Neutrophil (primary cell): Measurements from ENCODE around the gene IL4.

Experiments used
- H3K27ac ChIP-seq: fragments of 200-600 bp; sonication (generic); 2 replicates; pipeline ENCODE4 v1.5.1; 2016; ENCODE audit warnings: mild to moderate bottlenecking, moderate library complexity
- H3K27me3 ChIP-seq: fragments of 200-600 bp; sonication (generic); 2 replicates; pipeline ENCODE4 v1.6.0; 2016; ENCODE audit warnings: mild to moderate bottlenecking
- H3K36me3 ChIP-seq: fragments of 200-600 bp; sonication (generic); 2 replicates; pipeline ENCODE4 v1.5.1; 2017
- H3K4me1 ChIP-seq, 2 experiments: fragments of 200-600 bp in 1 of 2; sonication (generic) in 1 of 2; 1 replicate in 1 of 2; 2 replicates in 1 of 2; pipeline versions ENCODE4 v1.5.1 to v1.6.1; 2013 to 2016; ENCODE audit warnings: low read depth in 1 of 2, low read length in 1 of 2, mild to moderate bottlenecking in 1 of 2, moderate library complexity in 1 of 2; ENCODE audit not compliant: control insufficient read depth in 1 of 2, insufficient read depth in 1 of 2
- H3K4me3 ChIP-seq, 2 experiments: fragments of 200-600 bp in 1 of 2; sonication (generic) in 1 of 2; 1 replicate in 1 of 2; 2 replicates in 1 of 2; pipeline ENCODE4 v1.5.1; 2013 to 2016; ENCODE audit warnings: low read depth in 1 of 2, low read length in 1 of 2, mild to moderate bottlenecking in 1 of 2, moderate library complexity in 1 of 2
- H3K9me3 ChIP-seq: fragments of 200-600 bp; sonication (generic); 2 replicates; pipeline ENCODE4 v1.5.1; 2016
- CTCF ChIP-seq: fragments of 200-600 bp; sonication (generic); IDR thresholded peaks from 2 replicates; pipeline ENCODE4 v1.5.1; 2016; ENCODE audit warnings: antibody characterized with exemption

The IL4 gene

GRCh38 chr5:132637241-132637640 is 36.5 kb upstream of the IL4 start:
- no peaks in the 10 kb centered on the region for H3K27me3 ChIP-seq
- H3K4me3 ChIP-seq: no peak overlapping the region
- H3K36me3 ChIP-seq: peaks cover 11% of the 10 kb centered on the region
- TF ChIP-seq CTCF: no peak
- H3K9me3 ChIP-seq: no peaks in the 10 kb centered on the region
- no peak overlapping the region for H3K27ac ChIP-seq
- peaks cover 19 to 22% of the 10 kb centered on the region in 2 experiments for H3K4me1 ChIP-seq

GRCh38 chr5:132639706-132640130 is 34.1 kb upstream of the IL4 start:
- Histone ChIP-seq H3K9me3 (no peaks in the 10 kb centered on the region), H3K36me3 (peaks cover 15% of the 10 kb centered on the region), H3K4me1 (peaks cover 19 to 22% of the 10 kb centered on the region in 2 experiments), H3K4me3 (no peak overlapping the region), H3K27me3 (no peaks in the 10 kb centered on the region), H3K27ac (no peak overlapping the region)
- no peak for TF ChIP-seq CTCF

GRCh38 chr5:132640613-132641012 is 33.2 kb upstream of the IL4 start:
- H3K4me3 ChIP-seq: no peak overlapping the region
- no peak for TF ChIP-seq CTCF

GRCh38 chr5:132641241-132641723 is 32.5 kb upstream of the IL4 start:
- H3K27ac ChIP-seq: peak overlapping the region; percentile 46
- H3K4me1 ChIP-seq: peaks cover 19 to 22% of the 10 kb centered on the region in 2 experiments
- no peaks in the 10 kb centered on the region for H3K27me3 ChIP-seq
- H3K36me3 ChIP-seq: peaks cover 15% of the 10 kb centered on the region
- H3K9me3 ChIP-seq: no peaks in the 10 kb centered on the region
- H3K4me3 ChIP-seq: no peak overlapping the region
- no peak for TF ChIP-seq CTCF

More at GRCh38 chr5:132640613-132641012, 33.2 kb upstream of the IL4 start:
- Histone ChIP-seq H3K9me3 (no peaks in the 10 kb centered on the region), H3K27me3 (no peaks in the 10 kb centered on the region), H3K4me1 (peaks cover 19 to 22% of the 10 kb centered on the region in 2 experiments), H3K36me3 (peaks cover 15% of the 10 kb centered on the region), H3K27ac (peak overlapping the region; percentile 46)

GRCh38 chr5:132641841-132642240 is 31.9 kb upstream of the IL4 start:
- H3K9me3 ChIP-seq: no peaks in the 10 kb centered on the region
- H3K4me3 ChIP-seq: no peak overlapping the region
- H3K27ac ChIP-seq: no peak overlapping the region
- peaks cover 15% of the 10 kb centered on the region for H3K36me3 ChIP-seq
- no peak for TF ChIP-seq CTCF
- peaks cover 19 to 22% of the 10 kb centered on the region in 2 experiments for H3K4me1 ChIP-seq
- no peaks in the 10 kb centered on the region for H3K27me3 ChIP-seq
